HG02973 (cell line): ENCODE data around the gene TADA2B.

Experiments used
- ATAC-seq: cut with Tn5 transposase; IDR thresholded peaks from one replicate; pipeline ENCODE4 v1.9.1; 2021; ENCODE audit warnings: moderate library complexity; ENCODE audit not compliant: unreplicated experiment

The TADA2B gene

DNA sequence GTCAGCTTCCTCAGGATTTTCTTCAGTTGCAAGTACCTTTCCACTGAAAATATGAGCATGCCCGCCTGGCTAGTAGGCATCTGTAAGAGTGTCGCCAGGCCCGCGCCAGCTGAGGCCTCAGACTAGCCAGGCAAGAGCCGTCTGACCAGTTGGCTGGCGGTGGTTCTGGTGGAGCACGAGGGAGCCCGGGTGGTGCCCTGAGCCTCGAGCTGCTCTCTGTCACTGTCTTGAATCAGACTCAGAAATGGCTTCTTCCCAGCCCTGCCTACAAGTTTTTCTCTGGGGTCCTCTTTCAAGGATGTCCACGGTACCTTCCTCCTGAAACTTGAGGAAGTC lies 12.8 kb downstream of the TADA2B start:
- no peak for ATAC-seq

DNA sequence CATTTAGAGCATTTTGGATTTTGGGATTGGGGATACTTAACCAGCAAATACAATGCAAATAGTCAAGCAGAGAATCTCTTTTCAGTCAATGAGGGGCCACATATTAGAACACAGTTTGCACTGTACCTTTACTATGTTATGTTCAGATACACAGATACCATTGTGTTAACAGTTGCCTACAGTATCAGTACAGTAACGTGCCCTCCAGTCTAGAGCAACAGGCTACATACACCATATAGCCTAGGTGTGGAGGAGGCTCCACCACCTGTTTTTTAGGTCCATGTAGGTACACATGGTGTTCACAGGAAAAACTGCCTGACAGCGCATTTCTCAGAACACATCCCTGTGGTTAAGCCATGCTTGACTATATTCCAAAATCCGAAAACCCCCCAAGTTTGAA lies 15.6 kb downstream of the TADA2B start:
- no peak for ATAC-seq

DNA sequence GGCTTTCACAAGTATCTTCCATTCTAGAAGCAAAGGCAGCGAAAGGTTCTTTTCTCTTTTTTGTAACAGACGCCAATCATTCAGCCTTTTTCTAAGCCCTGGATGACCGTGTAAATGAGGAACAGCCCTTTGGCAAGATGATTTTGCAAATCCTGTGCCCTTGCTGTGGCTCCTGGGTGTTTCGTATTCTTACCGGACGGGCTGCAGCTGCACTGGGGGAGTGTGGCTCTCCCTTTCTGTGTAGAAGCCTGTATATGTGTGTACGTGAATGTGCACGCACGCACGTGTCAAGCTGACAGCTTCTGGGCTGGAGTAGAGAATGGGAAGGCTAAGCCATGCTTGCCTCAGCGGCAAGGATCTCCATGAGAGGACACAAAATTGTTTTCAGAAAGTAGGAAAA lies 16.5 kb downstream of the TADA2B start:
- ATAC-seq = no peak

GRCh38 chr4:7060346-7061150 lies 17.4 kb downstream of the TADA2B start:
- ATAC-seq = no peak

- no peak for ATAC-seq
Observed at GRCh38 chr4:7061815-7062214, 18.6 kb downstream of the TADA2B start.

GRCh38 chr4:7062816-7063215 lies 19.6 kb downstream of the TADA2B start:
- ATAC-seq = no peak

GRCh38 chr4:7063362-7063761 lies 20.2 kb downstream of the TADA2B start:
- no peak for ATAC-seq

GRCh38 chr4:7066006-7066405 lies 22.8 kb downstream of the TADA2B start:
- no peak for ATAC-seq

DNA sequence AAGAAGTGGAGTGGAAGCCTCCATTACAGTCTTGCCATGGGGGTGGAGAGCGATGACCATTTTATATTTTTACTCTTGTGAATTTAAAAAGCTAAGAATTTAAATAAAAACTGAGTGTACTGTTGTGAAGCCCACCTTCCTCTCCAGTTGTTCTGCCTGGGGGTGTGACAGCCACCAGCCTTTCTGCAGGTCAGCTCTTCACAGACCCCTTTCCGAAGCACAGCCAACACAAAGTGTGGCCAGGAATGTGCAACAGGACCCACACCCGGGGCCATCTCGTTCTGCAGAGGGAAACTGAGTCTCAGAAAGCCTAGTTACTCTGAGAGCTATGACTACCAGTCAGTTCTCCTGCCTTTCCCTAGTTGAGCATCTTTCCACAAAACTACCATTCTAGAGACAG lies 23.3 kb downstream of the TADA2B start:
- no peak for ATAC-seq

- no peak for ATAC-seq
Observed at GRCh38 chr4:7067126-7067451, 23.9 kb downstream of the TADA2B start.

GRCh38 chr4:7067452-7068278 lies 24.5 kb downstream of the TADA2B start, which contains the start of gene GRPEL1:
Gene GRPEL1 (minus strand): TSS chr4:7068064. CDS start chr4:7068032, 32 bp downstream.
- peak; percentile 85 for ATAC-seq

GRCh38 chr4:7068279-7068842 lies 25.2 kb downstream of the TADA2B start:
- peak; percentile 20 for ATAC-seq

DNA sequence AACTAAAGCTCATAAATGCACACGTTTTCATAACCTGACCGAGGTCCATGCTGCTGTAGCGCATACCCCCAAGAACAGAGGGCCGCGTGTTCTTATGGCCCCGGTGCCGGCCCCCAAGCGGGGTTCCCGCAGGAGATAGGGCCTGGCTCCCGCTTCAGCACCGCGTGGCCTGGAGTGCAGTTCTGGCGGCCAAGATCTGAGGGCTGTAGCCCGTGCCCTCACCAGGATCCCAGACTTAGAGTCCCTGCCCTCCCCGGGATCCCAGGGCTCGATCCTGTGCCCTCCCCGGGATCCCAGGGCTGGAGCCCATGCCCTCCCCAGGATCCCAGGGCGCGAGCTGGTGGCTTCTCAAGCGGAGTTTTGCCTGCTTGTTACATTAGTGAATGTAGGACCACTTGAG lies 25.7 kb downstream of the TADA2B start:
- ATAC-seq = no peak

DNA sequence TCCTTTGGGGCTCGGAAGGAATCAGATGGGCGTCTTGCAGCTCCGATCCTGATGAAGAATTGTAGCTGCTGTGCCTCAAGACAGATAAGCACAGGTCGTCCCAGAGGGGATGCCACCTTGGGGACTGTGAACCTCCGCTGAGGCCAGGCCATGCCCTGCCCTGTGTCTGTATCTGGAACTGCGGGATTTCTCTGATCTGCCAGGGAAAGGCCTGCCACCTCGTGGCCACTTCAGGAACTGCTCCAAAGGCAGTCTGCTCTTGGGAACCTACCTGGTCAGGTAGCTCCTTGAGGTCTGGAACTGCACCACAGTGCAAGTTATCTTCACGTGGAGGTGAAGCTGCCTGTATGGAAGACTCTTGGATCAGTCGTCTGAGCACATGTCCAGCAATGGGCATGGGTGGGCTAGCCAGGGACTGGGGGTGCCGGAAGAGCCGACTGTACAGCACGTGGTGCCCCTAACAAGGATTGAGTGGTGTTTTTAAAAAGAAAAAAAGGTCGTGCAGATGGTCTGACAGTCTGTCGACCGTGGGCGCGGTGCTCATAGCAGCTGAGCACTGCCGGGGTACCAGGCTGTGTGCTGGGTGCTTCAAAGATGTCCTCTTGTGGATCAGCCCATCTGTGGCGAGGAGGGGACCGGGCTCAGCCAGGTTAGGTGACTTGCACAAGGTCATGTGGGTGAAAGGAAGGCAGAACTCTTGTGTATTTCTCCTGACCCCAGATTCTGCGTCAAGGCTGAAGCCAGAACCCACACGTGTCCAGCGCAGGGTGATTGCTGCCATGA lies 27.7 kb downstream of the TADA2B start:
- ATAC-seq = peak; percentile 34

- no peak for ATAC-seq
Observed at GRCh38 chr4:7073059-7073458, 29.9 kb downstream of the TADA2B start.

GRCh38 chr4:7073526-7074390 lies 30.6 kb downstream of the TADA2B start:
- ATAC-seq = no peak

DNA sequence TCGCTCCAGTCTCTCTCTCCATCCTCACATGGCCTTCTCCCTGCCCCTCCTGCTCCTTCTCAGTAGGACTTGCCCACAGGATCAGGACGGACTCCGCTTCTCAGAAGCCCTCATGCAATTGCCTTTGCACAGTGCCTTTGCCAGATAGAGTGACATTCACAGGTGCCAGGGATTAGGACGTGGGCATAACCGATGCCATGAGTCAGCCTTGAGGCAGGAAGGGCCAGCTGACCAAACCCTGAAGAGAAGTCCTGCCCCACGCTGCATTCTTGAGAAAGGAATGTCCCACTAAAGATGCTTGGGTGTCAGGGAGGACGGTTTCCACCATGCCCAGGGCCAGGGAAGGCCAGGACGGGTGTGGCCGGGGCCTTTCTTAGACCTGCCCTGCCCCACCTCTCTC lies 31.3 kb downstream of the TADA2B start:
- ATAC-seq = no peak

DNA sequence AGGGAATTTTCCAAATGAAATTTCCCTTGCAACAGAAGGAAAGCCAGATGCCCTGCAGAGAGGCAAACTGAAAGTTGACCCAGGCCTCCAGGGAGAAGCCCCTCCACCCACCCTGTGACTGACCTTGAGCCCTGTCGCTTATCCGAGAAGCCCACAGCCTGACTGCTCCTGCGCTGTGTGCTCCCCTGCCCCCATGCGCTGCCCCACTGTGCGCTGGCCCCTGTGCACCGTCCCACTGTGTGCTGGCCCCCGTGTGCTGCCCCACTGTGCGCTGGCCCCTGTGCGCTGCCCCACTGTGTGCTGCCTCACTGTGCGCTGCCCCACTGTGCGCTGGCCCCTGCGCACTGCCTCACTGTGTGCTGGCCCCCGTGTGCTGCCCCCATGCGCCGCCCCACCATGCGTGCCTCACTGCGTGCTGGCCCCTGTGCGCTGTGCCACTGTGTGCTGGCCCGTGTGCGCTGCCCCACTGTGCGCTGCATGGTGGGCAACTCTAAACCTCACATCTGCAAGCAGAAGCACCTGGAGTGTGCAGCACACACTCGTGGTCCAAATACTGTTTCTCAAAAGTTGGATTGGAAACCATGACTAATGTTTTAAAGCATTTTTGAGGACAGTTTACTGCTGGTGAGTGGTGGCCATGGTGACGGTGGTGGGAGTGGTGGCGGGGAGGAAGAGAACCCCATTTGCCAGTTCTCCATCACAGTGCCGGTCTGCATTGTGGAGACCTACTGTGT lies 33.0 kb downstream of the TADA2B start:
- ATAC-seq = no peak

- no peak for ATAC-seq
Observed at GRCh38 chr4:7076696-7077082, 33.5 kb downstream of the TADA2B start.

- no peak for ATAC-seq
Observed at GRCh38 chr4:7077371-7077770, 34.2 kb downstream of the TADA2B start.
